ENCODE results near the gene MCL1.

DNA sequence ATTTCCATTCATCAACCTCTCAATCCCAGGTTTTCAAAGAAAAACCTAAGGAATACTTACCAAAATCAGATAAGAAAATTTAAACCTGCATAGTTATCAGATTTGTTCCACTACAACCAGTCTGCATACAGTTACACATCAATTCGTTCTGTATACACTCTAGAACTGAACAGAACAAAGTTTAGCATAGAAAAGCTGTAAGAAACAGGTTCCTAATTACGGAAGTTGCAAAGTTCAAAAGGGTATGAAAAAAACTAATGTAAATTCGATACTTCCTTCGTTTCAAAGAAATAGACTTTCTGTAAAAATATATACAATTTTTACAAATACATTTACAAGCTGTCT, 3.1 kb downstream of the MCL1 start:
- TF ChIP-seq, protein P1, sequence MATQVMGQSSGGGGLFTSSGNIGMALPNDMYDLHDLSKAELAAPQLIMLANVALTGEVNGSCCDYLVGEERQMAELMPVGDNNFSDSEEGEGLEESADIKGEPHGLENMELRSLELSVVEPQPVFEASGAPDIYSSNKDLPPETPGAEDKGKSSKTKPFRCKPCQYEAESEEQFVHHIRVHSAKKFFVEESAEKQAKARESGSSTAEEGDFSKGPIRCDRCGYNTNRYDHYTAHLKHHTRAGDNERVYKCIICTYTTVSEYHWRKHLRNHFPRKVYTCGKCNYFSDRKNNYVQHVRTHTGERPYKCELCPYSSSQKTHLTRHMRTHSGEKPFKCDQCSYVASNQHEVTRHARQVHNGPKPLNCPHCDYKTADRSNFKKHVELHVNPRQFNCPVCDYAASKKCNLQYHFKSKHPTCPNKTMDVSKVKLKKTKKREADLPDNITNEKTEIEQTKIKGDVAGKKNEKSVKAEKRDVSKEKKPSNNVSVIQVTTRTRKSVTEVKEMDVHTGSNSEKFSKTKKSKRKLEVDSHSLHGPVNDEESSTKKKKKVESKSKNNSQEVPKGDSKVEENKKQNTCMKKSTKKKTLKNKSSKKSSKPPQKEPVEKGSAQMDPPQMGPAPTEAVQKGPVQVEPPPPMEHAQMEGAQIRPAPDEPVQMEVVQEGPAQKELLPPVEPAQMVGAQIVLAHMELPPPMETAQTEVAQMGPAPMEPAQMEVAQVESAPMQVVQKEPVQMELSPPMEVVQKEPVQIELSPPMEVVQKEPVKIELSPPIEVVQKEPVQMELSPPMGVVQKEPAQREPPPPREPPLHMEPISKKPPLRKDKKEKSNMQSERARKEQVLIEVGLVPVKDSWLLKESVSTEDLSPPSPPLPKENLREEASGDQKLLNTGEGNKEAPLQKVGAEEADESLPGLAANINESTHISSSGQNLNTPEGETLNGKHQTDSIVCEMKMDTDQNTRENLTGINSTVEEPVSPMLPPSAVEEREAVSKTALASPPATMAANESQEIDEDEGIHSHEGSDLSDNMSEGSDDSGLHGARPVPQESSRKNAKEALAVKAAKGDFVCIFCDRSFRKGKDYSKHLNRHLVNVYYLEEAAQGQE (IDR thresholded peaks at IDR 0.05) = no peak
- no peak for TF ChIP-seq RAD21 (conservative IDR thresholded peaks at IDR 0.05 in 1 of 2, IDR thresholded peaks at IDR 0.05 in 1 of 2)
- TF ChIP-seq, protein P2, sequence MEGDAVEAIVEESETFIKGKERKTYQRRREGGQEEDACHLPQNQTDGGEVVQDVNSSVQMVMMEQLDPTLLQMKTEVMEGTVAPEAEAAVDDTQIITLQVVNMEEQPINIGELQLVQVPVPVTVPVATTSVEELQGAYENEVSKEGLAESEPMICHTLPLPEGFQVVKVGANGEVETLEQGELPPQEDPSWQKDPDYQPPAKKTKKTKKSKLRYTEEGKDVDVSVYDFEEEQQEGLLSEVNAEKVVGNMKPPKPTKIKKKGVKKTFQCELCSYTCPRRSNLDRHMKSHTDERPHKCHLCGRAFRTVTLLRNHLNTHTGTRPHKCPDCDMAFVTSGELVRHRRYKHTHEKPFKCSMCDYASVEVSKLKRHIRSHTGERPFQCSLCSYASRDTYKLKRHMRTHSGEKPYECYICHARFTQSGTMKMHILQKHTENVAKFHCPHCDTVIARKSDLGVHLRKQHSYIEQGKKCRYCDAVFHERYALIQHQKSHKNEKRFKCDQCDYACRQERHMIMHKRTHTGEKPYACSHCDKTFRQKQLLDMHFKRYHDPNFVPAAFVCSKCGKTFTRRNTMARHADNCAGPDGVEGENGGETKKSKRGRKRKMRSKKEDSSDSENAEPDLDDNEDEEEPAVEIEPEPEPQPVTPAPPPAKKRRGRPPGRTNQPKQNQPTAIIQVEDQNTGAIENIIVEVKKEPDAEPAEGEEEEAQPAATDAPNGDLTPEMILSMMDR (IDR thresholded peaks at IDR 0.05) = no peak

Data from A549 (cell line).